ENCODE measurements around the gene GHR.

GHR gene

GRCh38 chr5:42555010-42555409 is 131.8 kb downstream of the GHR start:
- H3K4me3 ChIP-seq (ENCODE audit: low read depth, low read length) = no peak overlapping the region
- TF ChIP-seq CTCF (conservative IDR thresholded peaks at IDR 0.05; ENCODE audit: low read depth, low read length) = no peak
- DNase-seq (ENCODE audit: low read depth) = no peak

GRCh38 chr5:42555797-42556196 is 132.6 kb downstream of the GHR start:
- DNase-seq (ENCODE audit: low read depth) = no peak
- TF ChIP-seq CTCF (conservative IDR thresholded peaks at IDR 0.05; ENCODE audit: low read depth, low read length) = no peak
- H3K4me3 ChIP-seq (ENCODE audit: low read depth, low read length) = no peak overlapping the region

- DNase-seq (ENCODE audit: low read depth) = no peak
- no peak overlapping the region for H3K4me3 ChIP-seq (ENCODE audit: low read depth, low read length)
- no peak for TF ChIP-seq CTCF (conservative IDR thresholded peaks at IDR 0.05; ENCODE audit: low read depth, low read length)
Measured at GRCh38 chr5:42557689-42558088, 134.4 kb downstream of the GHR start.

- TF ChIP-seq CTCF (conservative IDR thresholded peaks at IDR 0.05; ENCODE audit: low read depth, low read length) = no peak
- no peak for DNase-seq (ENCODE audit: low read depth)
- no peak overlapping the region for H3K4me3 ChIP-seq (ENCODE audit: low read depth, low read length)
Measured at GRCh38 chr5:42561656-42562055, 138.4 kb downstream of the GHR start.

- TF ChIP-seq CTCF (conservative IDR thresholded peaks at IDR 0.05; ENCODE audit: low read depth, low read length) = no peak
- H3K4me3 ChIP-seq (ENCODE audit: low read depth, low read length) = no peak overlapping the region
- DNase-seq (ENCODE audit: low read depth) = no peak
Measured at GRCh38 chr5:42564689-42565356, 141.6 kb downstream of the GHR start.

GRCh38 chr5:42566652-42567295 is 143.5 kb downstream of the GHR start:
- H3K4me3 ChIP-seq (ENCODE audit: low read depth, low read length) = no peak overlapping the region
- no peak for TF ChIP-seq CTCF (conservative IDR thresholded peaks at IDR 0.05; ENCODE audit: low read depth, low read length)
- peak; percentile 66 for DNase-seq (ENCODE audit: low read depth)

- no peak for TF ChIP-seq CTCF (conservative IDR thresholded peaks at IDR 0.05; ENCODE audit: low read depth, low read length)
- no peak overlapping the region for H3K4me3 ChIP-seq (ENCODE audit: low read depth, low read length)
- no peak for DNase-seq (ENCODE audit: low read depth)
Measured at GRCh38 chr5:42569325-42569724, 146.1 kb downstream of the GHR start.

All from choroid plexus epithelial cell (primary cell).